GM15510 (cell line): Measurements from ENCODE around the gene LRRC43.
A peak's percentile ranks its signal among the peaks of the same experiment; 100 is the strongest.

Experiments used
- POLR2A ChIP-seq: IDR thresholded peaks from 3 replicates; pipeline ENCODE4 v1.6.1; 2011; ENCODE audit warnings: borderline replicate concordance; ENCODE audit not compliant: insufficient read length; ENCODE audit errors: extremely low read depth

The LRRC43 gene

GRCh38 chr12:122216445-122216844 is 33.5 kb downstream of the LRRC43 start:
- TF ChIP-seq POLR2A: no peak

GRCh38 chr12:122225683-122226365 is 42.9 kb downstream of the LRRC43 start, which contains the start of gene DIABLO:
Gene DIABLO, minus strand, starts transcription at chr12:122226052. Its CDS starts 38 bp downstream, at chr12:122226014.
- peak; percentile 97 for TF ChIP-seq POLR2A

GRCh38 chr12:122226366-122227125 is 43.6 kb downstream of the LRRC43 start:
- no peak for TF ChIP-seq POLR2A

GRCh38 chr12:122227341-122227740 is 44.4 kb downstream of the LRRC43 start:
- TF ChIP-seq POLR2A: no peak

- no peak for TF ChIP-seq POLR2A
Observed at GRCh38 chr12:122228092-122228491, 45.2 kb downstream of the LRRC43 start.

- no peak for TF ChIP-seq POLR2A
Observed at GRCh38 chr12:122230798-122231197, 47.9 kb downstream of the LRRC43 start.

- no peak for TF ChIP-seq POLR2A
Observed at GRCh38 chr12:122232691-122233090, 49.8 kb downstream of the LRRC43 start.

- no peak for TF ChIP-seq POLR2A
Observed at GRCh38 chr12:122235741-122236140, 52.8 kb downstream of the LRRC43 start.

GRCh38 chr12:122238861-122239260 is 55.9 kb downstream of the LRRC43 start:
- TF ChIP-seq POLR2A: no peak

GRCh38 chr12:122243965-122244364 is 61.0 kb downstream of the LRRC43 start:
- TF ChIP-seq POLR2A: no peak

GRCh38 chr12:122244565-122245371 is 61.8 kb downstream of the LRRC43 start:
- no peak for TF ChIP-seq POLR2A

GRCh38 chr12:122245553-122245952 is 62.6 kb downstream of the LRRC43 start:
- no peak for TF ChIP-seq POLR2A

GRCh38 chr12:122250047-122250446 is 67.1 kb downstream of the LRRC43 start:
- TF ChIP-seq POLR2A: no peak

GRCh38 chr12:122250536-122250935 is 67.6 kb downstream of the LRRC43 start:
- no peak for TF ChIP-seq POLR2A
